ENCODE results near the gene EXOC1L.

EXOC1L gene, protein sequence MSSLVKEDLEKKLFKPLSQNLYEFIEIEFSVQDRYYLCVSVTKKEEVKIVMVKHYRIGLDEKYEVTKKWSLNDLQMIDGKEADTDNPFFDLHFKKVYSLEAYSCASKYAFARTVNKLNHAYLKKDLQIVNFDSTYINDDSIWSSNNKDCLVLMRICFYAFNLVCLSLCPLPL

DNA sequence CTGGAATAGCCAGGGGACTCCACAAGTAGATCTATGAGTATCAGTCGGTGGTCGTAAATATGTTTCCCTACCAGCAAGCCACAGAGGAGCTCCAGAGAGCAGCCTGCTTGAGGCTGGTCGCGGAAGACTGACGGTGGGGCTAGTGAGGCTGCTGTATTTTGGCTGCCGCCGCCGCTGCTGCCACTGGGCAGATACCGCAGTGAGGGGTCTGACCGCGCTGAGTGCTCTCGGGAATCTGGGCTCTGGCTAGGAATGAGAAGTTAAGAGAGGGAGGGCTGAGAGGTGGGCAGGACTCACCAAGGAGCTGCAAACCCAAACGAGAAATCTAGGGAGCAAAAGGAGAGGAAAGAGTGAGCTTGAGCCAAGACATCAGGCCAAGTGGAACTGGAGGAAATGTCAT is at the start of gene EXOC1L:
Gene EXOC1L (plus strand): TSS at position 157 of the 400 bp plus-strand sequence. CDS start 237 bp downstream, at position 394.
- peak within 1 kb of the TSS; percentile 21; the same call in 1 of the 2 replicates for H3K4me3 ChIP-seq (ENCODE audit: control insufficient read depth, low read depth, low read length)
- TF ChIP-seq CTCF (IDR thresholded peaks at IDR 0.05; ENCODE audit: control insufficient read depth, insufficient read depth, low read depth, low read length, missing control alignments): no peak
- DNase-seq (ENCODE audit: low read depth): no peak

DNA sequence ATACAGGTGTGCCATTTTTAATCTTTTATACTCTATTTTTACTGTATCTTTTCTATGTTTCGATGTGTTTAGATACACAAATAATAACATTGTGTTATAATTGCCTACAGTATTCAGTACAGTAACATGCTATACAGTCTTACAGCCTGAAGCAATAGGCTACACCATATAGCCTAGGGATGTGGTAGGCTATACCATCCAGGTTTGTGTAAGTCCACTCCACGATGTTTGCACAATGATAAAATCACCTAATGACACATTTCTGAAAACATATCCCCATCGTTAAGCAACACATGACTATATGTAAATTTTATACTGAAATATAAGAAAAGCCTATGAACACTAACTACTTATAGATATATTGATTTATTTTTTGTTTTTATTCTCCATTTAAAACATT is 48.9 kb upstream of the EXOC1L start:
- TF ChIP-seq CTCF (IDR thresholded peaks at IDR 0.05; ENCODE audit: control insufficient read depth, insufficient read depth, low read depth, low read length, missing control alignments): no peak
- DNase-seq (ENCODE audit: low read depth): no peak
- no peak overlapping the region for H3K4me3 ChIP-seq (ENCODE audit: control insufficient read depth, low read depth, low read length)

DNA sequence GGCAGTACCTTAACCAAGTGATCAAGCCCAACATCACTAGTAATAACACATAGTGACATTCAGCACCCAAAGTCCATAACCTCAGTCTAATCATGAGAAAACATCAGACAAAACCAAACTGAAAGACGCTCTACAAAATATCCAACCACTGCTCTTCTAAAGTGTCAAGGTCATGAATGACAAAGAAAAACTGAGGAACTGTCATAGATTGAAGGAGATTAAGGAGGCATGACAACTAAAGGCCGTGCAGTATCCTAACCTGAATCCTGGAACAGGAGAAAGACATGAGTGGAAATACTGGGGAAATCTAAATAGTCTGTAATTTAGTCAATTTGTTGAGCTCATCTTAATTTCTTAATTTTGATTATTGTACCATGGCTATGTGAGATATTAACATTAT is 38.2 kb upstream of the EXOC1L start:
- TF ChIP-seq CTCF (IDR thresholded peaks at IDR 0.05; ENCODE audit: control insufficient read depth, insufficient read depth, low read depth, low read length, missing control alignments): no peak
- H3K4me3 ChIP-seq (ENCODE audit: control insufficient read depth, low read depth, low read length): no peak overlapping the region
- DNase-seq (ENCODE audit: low read depth): no peak

DNA sequence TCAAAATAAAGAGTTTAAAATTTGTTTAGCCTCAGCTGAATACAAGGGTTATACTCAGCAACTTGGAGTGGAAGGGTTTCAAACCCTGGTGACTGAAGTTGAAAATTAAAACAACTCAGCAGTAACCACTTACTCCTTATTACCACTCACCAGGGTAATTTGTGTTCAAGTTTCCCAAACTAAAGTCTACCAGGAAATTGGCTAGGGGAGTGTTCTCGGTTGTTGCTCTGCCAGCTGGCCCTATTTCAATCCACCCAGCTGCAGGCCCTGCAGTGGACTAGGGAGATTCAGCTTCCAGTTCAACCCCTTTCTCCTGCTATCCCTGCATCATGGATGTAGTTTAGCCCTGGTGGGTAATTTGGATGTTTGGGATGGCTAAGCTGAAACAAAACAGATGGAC is 37.8 kb upstream of the EXOC1L start:
- no peak for DNase-seq (ENCODE audit: low read depth)
- TF ChIP-seq CTCF (IDR thresholded peaks at IDR 0.05; ENCODE audit: control insufficient read depth, insufficient read depth, low read depth, low read length, missing control alignments): no peak
- H3K4me3 ChIP-seq (ENCODE audit: control insufficient read depth, low read depth, low read length): no peak overlapping the region

DNA sequence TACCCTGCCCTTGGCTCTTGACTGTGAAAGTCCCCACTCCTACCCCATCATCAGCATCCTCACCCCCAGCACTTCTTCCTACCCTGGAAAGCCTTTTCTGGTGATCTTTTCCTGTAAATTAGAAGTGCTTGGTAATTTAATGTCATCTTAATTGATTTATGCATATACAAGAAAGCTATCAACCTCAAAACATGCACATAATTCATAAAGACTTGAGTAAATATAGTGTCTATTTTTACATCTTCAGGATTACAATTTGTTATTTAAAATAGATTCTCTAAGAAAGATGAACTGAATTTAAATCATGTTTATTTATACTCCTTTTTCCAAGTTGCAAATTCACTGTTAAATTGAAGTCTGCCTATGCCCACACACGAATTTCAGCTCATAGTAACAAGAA is 36.0 kb upstream of the EXOC1L start:
- no peak overlapping the region for H3K4me3 ChIP-seq (ENCODE audit: control insufficient read depth, low read depth, low read length)
- no peak for TF ChIP-seq CTCF (IDR thresholded peaks at IDR 0.05; ENCODE audit: control insufficient read depth, insufficient read depth, low read depth, low read length, missing control alignments)
- no peak for DNase-seq (ENCODE audit: low read depth)

DNA sequence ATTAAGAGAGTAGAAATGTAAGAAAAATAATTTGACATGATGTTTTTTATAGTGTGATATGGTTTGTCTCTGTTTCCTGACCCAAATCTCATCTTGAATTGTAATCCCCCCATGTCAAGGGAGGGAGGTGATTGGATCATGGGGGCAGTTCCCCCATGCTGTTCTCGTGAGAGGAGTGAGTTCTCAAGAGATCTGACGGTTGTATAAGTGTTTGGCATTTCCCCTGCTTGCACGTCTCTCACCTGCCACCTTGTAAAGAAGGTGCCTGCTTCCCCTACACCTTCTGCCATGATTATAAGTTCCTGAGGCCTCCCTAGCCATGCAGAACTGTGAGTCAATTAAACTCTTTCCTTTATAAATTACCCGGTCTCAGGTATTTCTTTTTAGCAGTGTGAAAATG is 34.8 kb upstream of the EXOC1L start:
- TF ChIP-seq CTCF (IDR thresholded peaks at IDR 0.05; ENCODE audit: control insufficient read depth, insufficient read depth, low read depth, low read length, missing control alignments): no peak
- DNase-seq (ENCODE audit: low read depth): no peak
- H3K4me3 ChIP-seq (ENCODE audit: control insufficient read depth, low read depth, low read length): no peak overlapping the region

GRCh38 chr4:55791666-55792065 is 27.9 kb upstream of the EXOC1L start:
- H3K4me3 ChIP-seq (ENCODE audit: control insufficient read depth, low read depth, low read length): no peak overlapping the region
- no peak for TF ChIP-seq CTCF (IDR thresholded peaks at IDR 0.05; ENCODE audit: control insufficient read depth, insufficient read depth, low read depth, low read length, missing control alignments)
- no peak for DNase-seq (ENCODE audit: low read depth)
